Mesothelial cell of epicardium (in vitro differentiated cells): ENCODE results near the gene TPST1. TPM values are rescaled to one million over a fixed set of nuclear protein-coding genes. Genes with fewer than 3 reads are reported as not detected.

ENCODE experiments used
- DNase-seq, 2 experiments: peaks; one replicate each; pipeline ENCODE4 v3.0.0; 2021; ENCODE audit warnings: low spot score in 2 of 2; ENCODE audit not compliant: unreplicated experiment in 2 of 2
- H3K27ac Mint-ChIP-seq: 2 replicates; pipeline ENCODE4 v1.8.0; 2021; ENCODE audit warnings: mixed read lengths
- H3K27me3 Mint-ChIP-seq: 2 replicates; pipeline ENCODE4 v1.8.0; 2021; ENCODE audit warnings: low read depth, mixed read lengths
- H3K36me3 Mint-ChIP-seq: 2 replicates; pipeline ENCODE4 v1.8.0; 2021; ENCODE audit warnings: mixed read lengths
- H3K4me1 Mint-ChIP-seq: 2 replicates; pipeline ENCODE4 v1.8.0; 2021; ENCODE audit warnings: mixed read lengths
- H3K4me3 Mint-ChIP-seq: 2 replicates; pipeline ENCODE4 v1.8.0; 2021; ENCODE audit warnings: mild to moderate bottlenecking, moderate library complexity, mixed read lengths
- H3K9me3 Mint-ChIP-seq: 2 replicates; pipeline ENCODE4 v1.8.0; 2021; ENCODE audit warnings: mixed read lengths
- total RNA-seq: library from RNA; stranded (reverse); gene quantifications from 3 replicates; pipeline ENCODE4 v1.2.1, GENCODE V29; 2021
- TF ChIP-seq, protein P1 (sequence below): fragments of 200-600 bp; sonication (generic); IDR thresholded peaks from one replicate; pipeline ENCODE4 v1.5.0; 2021; ENCODE audit warnings: antibody characterized with exemption; ENCODE audit not compliant: unreplicated experiment

Gene TPST1
- total RNA-seq, 1 donor from 2014 or later: 37.7 TPM

DNA sequence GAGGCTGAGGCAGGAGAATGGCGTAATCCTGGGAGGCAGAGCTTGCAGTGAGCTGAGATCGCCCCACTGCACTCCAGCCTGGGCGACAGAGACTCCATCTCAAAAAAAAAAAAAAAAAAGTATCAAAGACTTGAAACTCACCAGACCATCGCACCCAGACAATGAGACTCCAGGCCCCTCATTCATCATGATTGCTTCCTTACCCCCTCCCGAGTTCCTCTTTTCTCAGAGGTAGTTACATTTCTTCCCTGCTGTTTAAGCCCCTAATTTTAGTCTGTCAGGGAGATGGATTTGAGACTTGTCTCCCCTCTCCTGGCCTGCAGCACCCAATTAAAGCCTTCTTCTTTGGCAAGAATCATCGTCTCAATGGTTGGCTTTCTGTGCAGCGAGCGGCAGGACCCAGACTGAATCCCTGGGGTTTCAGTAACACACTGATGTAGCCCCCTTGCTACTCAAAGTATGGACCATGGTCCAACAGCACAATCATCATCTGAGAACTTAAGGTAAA is 19.4 kb upstream of the TPST1 start:
- Mint-ChIP-seq H3K9me3 (peaks cover 3% of the 10 kb centered on the region), H3K27ac (no peak overlapping the region), H3K4me3 (no peak overlapping the region), H3K27me3 (no peaks in the 10 kb centered on the region), H3K36me3 (peaks cover 3% of the 10 kb centered on the region), H3K4me1 (no peaks in the 10 kb centered on the region)
- TF ChIP-seq, protein P1, sequence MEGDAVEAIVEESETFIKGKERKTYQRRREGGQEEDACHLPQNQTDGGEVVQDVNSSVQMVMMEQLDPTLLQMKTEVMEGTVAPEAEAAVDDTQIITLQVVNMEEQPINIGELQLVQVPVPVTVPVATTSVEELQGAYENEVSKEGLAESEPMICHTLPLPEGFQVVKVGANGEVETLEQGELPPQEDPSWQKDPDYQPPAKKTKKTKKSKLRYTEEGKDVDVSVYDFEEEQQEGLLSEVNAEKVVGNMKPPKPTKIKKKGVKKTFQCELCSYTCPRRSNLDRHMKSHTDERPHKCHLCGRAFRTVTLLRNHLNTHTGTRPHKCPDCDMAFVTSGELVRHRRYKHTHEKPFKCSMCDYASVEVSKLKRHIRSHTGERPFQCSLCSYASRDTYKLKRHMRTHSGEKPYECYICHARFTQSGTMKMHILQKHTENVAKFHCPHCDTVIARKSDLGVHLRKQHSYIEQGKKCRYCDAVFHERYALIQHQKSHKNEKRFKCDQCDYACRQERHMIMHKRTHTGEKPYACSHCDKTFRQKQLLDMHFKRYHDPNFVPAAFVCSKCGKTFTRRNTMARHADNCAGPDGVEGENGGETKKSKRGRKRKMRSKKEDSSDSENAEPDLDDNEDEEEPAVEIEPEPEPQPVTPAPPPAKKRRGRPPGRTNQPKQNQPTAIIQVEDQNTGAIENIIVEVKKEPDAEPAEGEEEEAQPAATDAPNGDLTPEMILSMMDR: no peak
- no peak for DNase-seq

DNA sequence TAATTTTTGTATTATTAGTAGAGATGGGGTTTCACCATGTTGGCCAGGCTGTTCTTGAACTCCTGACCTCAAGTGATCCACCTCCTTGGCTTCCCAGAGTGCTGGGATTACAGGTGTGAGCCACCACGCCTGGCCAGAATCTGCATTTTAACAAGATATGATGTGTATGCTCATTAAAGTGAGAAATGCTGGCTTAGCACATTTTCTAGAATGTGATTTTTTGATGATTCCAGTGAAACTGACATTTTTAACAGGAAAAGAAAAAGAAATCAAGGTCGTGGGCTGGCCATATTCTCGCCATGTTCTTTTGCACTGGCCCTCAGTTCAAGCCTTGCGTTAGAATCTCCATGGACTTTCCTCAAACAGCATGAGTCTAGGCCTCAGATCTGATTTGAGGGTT is 18.1 kb upstream of the TPST1 start:
- no peak for DNase-seq
- Mint-ChIP-seq H3K36me3 (peaks cover 3% of the 10 kb centered on the region), H3K27me3 (no peaks in the 10 kb centered on the region), H3K9me3 (peaks cover 3% of the 10 kb centered on the region), H3K27ac (no peak overlapping the region), H3K4me1 (no peaks in the 10 kb centered on the region), H3K4me3 (no peak overlapping the region)
- TF ChIP-seq, protein P1: no peak

DNA sequence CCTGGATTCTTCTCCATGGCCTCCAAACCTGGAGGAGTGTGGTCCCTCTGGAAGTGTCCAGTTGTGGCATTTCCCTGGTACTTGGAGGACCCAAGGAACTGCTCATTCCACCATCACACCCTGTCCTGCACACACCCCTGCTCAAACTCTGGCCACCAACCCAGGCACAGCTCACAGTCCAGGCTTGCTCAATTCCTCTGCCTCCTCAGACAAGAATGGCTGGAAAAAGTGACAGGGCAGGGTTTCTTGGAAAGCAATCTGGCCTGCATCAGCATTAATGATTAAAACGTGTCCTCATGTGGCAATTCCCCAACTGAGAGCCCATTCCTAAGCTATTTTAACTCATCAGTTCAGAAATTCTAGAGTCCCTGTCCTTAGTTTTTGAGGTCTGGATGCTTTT is 17.2 kb upstream of the TPST1 start:
- peaks cover 3% of the 10 kb centered on the region for H3K36me3 Mint-ChIP-seq
- no peaks in the 10 kb centered on the region for H3K4me1 Mint-ChIP-seq
- TF ChIP-seq, protein P1: no peak
- no peak for DNase-seq
- H3K4me3 Mint-ChIP-seq: no peak overlapping the region
- H3K9me3 Mint-ChIP-seq: peaks cover 3% of the 10 kb centered on the region
- H3K27ac Mint-ChIP-seq: no peak overlapping the region
- H3K27me3 Mint-ChIP-seq: peaks cover 3% of the 10 kb centered on the region

- TF ChIP-seq, protein P1: no peak
- peaks cover 3% of the 10 kb centered on the region for H3K36me3 Mint-ChIP-seq
- peaks cover 3% of the 10 kb centered on the region for H3K9me3 Mint-ChIP-seq
- H3K4me1 Mint-ChIP-seq: no peaks in the 10 kb centered on the region
- H3K27ac Mint-ChIP-seq: no peak overlapping the region
- H3K4me3 Mint-ChIP-seq: no peak overlapping the region
- DNase-seq: no peak
- peaks cover 4% of the 10 kb centered on the region for H3K27me3 Mint-ChIP-seq
Measured at GRCh38 chr7:66188645-66189044, 16.5 kb upstream of the TPST1 start.

DNA sequence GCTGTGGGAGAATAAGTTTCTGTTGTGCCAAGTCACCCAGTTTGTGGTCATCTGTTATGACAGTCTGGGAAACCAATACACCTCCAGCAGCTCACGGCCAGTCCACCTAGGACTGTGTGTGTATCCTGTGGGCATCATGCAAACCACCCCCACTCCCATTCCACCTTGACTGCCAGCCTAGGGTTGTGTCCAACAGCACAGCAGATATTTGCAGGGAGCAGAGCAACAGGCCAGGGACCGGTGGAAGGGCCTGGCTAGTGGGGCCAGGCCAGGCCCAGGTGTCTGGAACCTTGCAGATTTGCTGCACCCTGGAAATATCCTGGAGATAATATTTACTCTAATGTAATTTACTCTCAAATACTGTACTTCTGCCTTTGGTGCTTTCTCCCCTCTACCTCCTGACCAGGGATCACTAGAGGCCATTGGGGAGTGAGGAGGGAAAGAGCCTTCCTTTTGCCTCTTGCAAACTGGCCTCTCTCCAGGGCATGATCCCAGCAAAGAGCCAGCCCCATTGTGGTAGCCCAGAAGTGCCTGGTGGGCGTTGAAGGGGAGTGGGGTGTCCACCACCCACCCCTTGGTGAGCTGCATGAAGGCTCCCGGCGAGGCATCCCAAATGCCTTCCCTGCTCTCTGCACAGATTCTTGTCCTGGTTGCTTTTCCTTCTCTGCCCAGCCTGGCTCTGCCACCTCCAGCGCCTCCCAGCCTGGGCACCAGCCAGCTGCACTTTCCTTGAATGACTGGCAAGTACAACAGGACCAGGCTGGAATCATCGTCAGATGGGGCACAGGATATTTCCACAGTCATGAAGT is 15.2 kb upstream of the TPST1 start:
- no peak for DNase-seq
- Mint-ChIP-seq H3K9me3 (peaks cover 3% of the 10 kb centered on the region), H3K27me3 (peaks cover 4% of the 10 kb centered on the region), H3K36me3 (peaks cover 3% of the 10 kb centered on the region), H3K4me1 (no peaks in the 10 kb centered on the region), H3K27ac (no peak overlapping the region), H3K4me3 (no peak overlapping the region)
- TF ChIP-seq, protein P1: no peak
